DND-41 (cell line): ENCODE data around the gene ATP23.

Experiments used
- EZH2 ChIP-seq: IDR thresholded peaks from 3 replicates; pipeline ENCODE4 v1.6.1; 2012; ENCODE audit warnings: borderline replicate concordance, low read depth, mild to moderate bottlenecking, moderate library complexity, low read length, inconsistent platforms; ENCODE audit not compliant: severe bottlenecking
- TF ChIP-seq, protein P1 (sequence below): IDR thresholded peaks from 2 replicates; pipeline ENCODE4 v1.5.1; 2012; ENCODE audit warnings: borderline replicate concordance, low read length, moderate library complexity, mild to moderate bottlenecking; ENCODE audit not compliant: poor library complexity, severe bottlenecking; ENCODE audit errors: extremely low read depth

DNA sequence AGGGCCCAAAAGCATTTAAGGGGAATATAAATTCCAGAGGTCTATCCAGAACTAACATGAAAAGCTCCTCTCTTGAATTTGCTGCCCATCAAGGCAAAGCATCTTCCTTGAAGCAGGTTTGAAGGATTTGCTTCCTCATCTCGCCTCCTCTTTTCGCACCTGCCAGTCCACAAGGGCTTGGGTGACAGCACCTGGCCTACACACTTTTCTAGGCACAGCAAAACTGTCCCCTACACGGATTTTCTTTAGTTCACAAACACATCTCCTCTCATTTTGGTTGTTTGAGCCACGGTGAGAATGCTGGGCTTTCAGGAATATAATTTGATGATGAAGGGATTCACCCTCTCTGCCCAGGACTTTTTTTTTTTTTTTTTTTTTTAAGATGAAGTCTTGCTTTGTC is 36.9 kb upstream of the ATP23 start:
- TF ChIP-seq, protein P1, sequence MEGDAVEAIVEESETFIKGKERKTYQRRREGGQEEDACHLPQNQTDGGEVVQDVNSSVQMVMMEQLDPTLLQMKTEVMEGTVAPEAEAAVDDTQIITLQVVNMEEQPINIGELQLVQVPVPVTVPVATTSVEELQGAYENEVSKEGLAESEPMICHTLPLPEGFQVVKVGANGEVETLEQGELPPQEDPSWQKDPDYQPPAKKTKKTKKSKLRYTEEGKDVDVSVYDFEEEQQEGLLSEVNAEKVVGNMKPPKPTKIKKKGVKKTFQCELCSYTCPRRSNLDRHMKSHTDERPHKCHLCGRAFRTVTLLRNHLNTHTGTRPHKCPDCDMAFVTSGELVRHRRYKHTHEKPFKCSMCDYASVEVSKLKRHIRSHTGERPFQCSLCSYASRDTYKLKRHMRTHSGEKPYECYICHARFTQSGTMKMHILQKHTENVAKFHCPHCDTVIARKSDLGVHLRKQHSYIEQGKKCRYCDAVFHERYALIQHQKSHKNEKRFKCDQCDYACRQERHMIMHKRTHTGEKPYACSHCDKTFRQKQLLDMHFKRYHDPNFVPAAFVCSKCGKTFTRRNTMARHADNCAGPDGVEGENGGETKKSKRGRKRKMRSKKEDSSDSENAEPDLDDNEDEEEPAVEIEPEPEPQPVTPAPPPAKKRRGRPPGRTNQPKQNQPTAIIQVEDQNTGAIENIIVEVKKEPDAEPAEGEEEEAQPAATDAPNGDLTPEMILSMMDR, result no peak
- TF ChIP-seq EZH2, result no peak
